Measurements from ENCODE around the gene TMEM270. TPM values are rescaled to one million over a fixed set of nuclear protein-coding genes. Genes with fewer than 3 reads are reported as not detected.

The TMEM270 gene
- total and polyA plus RNA-seq, 2 of the 8 experiments (the other 6 are each of a cell fraction or from before 2014, with no cell fraction given) = 0.26 TPM; not detected in 1

DNA sequence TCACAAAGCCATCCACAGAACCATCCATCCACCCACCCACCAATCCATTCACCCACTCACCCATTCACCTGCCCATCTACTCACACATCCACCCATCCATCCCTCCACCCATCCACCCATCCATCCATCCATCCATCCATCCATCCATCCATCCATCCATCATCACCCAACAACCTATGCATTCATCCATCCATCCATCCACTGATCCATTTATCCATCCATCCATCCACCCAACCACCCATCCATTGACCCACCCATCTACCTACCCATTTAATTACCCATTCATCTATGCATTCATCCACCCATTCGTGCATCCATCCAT lies 5.4 kb downstream of the TMEM270 start:
- POLR2A ChIA-PET (ENCODE audit: partially characterized antibody) = interaction anchor here (1.3 kb wide), 1 partner anchor 125 kb away, joined by 3 read pairs; no protein-coding TSS in a partner anchor

More for the DNA sequence above, 5.4 kb downstream of the TMEM270 start:
- Histone ChIP-seq H3K27me3 (replicated peaks in 1 of 4; ENCODE audit: control insufficient read depth in 3 of 4, extremely low read depth in 1 of 4, insufficient read depth in 3 of 4, low read length in 3 of 4) (no peaks in the 10 kb centered on the region), H3K9me3 (ENCODE audit: insufficient read depth in 2 of 2, low read depth in 1 of 2, low read length in 1 of 2) (no peaks in the 10 kb centered on the region), H2BK15ac (ENCODE audit: low read length) (no peak overlapping the region), H3K36me3 (ENCODE audit: control insufficient read depth in 2 of 4, insufficient read depth in 4 of 4, low read length in 3 of 4) (no peaks in the 10 kb centered on the region), H2BK20ac (ENCODE audit: low read length) (no peak overlapping the region), H4K5ac (ENCODE audit: insufficient read length, low read depth, low read length) (no peak overlapping the region), H2BK12ac (ENCODE audit: low read depth, low read length) (0 out of 2 replicates have a peak overlapping the region, but pooled peaks have one; percentile 39), H4K20me1 (replicated peaks in 1 of 2; ENCODE audit: control insufficient read depth in 1 of 2, insufficient read depth in 2 of 2, low read length in 2 of 2) (peaks cover 0 to 1% of the 10 kb centered on the region in 2 experiments), H3K9ac (replicated peaks in 1 of 4; ENCODE audit: extremely low read depth in 1 of 4, low read depth in 3 of 4, low read length in 3 of 4) (no peak overlapping the region), H3K27ac (ENCODE audit: low read depth, low read length) (no peak overlapping the region), H3K23ac (ENCODE audit: insufficient read length) (no peak overlapping the region), H4K91ac (replicated peaks; ENCODE audit: insufficient read length, low read length) (no peak overlapping the region), H3K56ac (replicated peaks; ENCODE audit: insufficient read length, low read depth, low read length) (peak overlapping the region; percentile 24), H3K4ac (replicated peaks; ENCODE audit: insufficient read length, low read depth, low read length) (no peak overlapping the region), H3K79me1 (ENCODE audit: low read depth, low read length) (no peaks in the 10 kb centered on the region), H3K14ac (ENCODE audit: insufficient read length) (no peak overlapping the region), H3K23me2 (ENCODE audit: low read depth, low read length) (peaks cover 12% of the 10 kb centered on the region; the same call in 1 of the 2 replicates), H2BK5ac (ENCODE audit: low read depth, low read length) (no peak overlapping the region), H3K4me2 (ENCODE audit: insufficient read depth in 1 of 2, low read depth in 2 of 2, low read length in 2 of 2) (no peak overlapping the region), H2AK5ac (ENCODE audit: low read depth, low read length) (no peak overlapping the region), H3K4me3 (ENCODE audit: extremely low read depth in 1 of 4, insufficient read depth in 2 of 4, low read depth in 3 of 4, low read length in 4 of 4) (no peak overlapping the region), H2AFZ (ENCODE audit: low read length) (no peak overlapping the region), H3K79me2 (ENCODE audit: control insufficient read depth in 1 of 2, insufficient read depth in 2 of 2, low read length in 2 of 2) (no peaks in the 10 kb centered on the region), H2BK120ac (replicated peaks; ENCODE audit: low read depth, low read length) (no peak overlapping the region), H3K18ac (ENCODE audit: extremely low read depth, low read length) (no peak overlapping the region), H3K4me1 (replicated peaks in 1 of 4; ENCODE audit: control insufficient read depth in 3 of 4, insufficient read depth in 4 of 4, low read length in 3 of 4) (peaks cover 3 to 19% (median 14%) of the 10 kb centered on the region in 4 experiments), H4K8ac (ENCODE audit: extremely low read depth, insufficient read depth, low read length) (no peak overlapping the region)
- DNase-seq (ENCODE audit: low read depth in 1 of 2, low spot score in 2 of 2) (no peak), FAIRE-seq (no peak)
- WGBS, 2 experiments (ENCODE audit: extremely low coverage in 1 of 2, insufficient coverage in 1 of 2, insufficient read length in 1 of 2, insufficient replicate concordance in 2 of 2, low coverage in 1 of 2, low lambda C conversion rate in 2 of 2, missing lambda C conversion rate in 1 of 2) = 100% methylated on average over 1 of the region's 1 CpG; no CpG with 5 or more reads in 1 of the 2 experiments
- CTCF ChIA-PET (ENCODE audit: partially characterized antibody) = interaction anchor here (0.7 to 4.9 kb wide), 7 partner anchors 18 to 189 kb away, joined by 3 to 43 read pairs (median 5); partner anchors contain the start of gene ELN
- TF ChIP-seq SRF (IDR thresholded peaks at IDR 0.05; ENCODE audit: low read depth, low read length) (no peak), SIN3A (conservative IDR thresholded peaks at IDR 0.05 in 1 of 2, IDR thresholded peaks at IDR 0.05 in 1 of 2; ENCODE audit: low read depth in 1 of 2, low read length in 2 of 2) (no peak)
